ENCODE measurements around the gene HOMER3.

GRCh38 chr19:18946335-18946734, 5.3 kb upstream of the HOMER3 start:
- TF ChIP-seq, protein P1, sequence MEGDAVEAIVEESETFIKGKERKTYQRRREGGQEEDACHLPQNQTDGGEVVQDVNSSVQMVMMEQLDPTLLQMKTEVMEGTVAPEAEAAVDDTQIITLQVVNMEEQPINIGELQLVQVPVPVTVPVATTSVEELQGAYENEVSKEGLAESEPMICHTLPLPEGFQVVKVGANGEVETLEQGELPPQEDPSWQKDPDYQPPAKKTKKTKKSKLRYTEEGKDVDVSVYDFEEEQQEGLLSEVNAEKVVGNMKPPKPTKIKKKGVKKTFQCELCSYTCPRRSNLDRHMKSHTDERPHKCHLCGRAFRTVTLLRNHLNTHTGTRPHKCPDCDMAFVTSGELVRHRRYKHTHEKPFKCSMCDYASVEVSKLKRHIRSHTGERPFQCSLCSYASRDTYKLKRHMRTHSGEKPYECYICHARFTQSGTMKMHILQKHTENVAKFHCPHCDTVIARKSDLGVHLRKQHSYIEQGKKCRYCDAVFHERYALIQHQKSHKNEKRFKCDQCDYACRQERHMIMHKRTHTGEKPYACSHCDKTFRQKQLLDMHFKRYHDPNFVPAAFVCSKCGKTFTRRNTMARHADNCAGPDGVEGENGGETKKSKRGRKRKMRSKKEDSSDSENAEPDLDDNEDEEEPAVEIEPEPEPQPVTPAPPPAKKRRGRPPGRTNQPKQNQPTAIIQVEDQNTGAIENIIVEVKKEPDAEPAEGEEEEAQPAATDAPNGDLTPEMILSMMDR (IDR thresholded peaks at IDR 0.05), result no peak
- TF ChIP-seq POLR2AphosphoS5 (IDR thresholded peaks at IDR 0.05), result no peak

All from breast epithelium (tissue), 3 donors.